Activated CD4-positive, CD25-positive, alpha-beta regulatory T cell treated with anti-CD3 and anti-CD28 coated beads, Interleukin-2, amount 50 U/mL, for 24 hours (primary cell): ENCODE measurements around the gene AKAP8L.

ENCODE experiments used
- ATAC-seq, 2 donors: fragments of 150-1000 bp; cut with Tn5 transposase; one replicate each; pipeline ENCODE4 v1.10.0; 2021; ENCODE audit warnings: mild to moderate bottlenecking in 1 of 2, moderate library complexity in 1 of 2

AKAP8L gene

GRCh38 chr19:15432629-15433518 lies 14.1 kb upstream of the AKAP8L start:
- peak; percentile 84 to 88 for ATAC-seq

- ATAC-seq = peak; percentile 8 to 15
Observed at GRCh38 chr19:15432018-15432494, 13.3 kb upstream of the AKAP8L start.

GRCh38 chr19:15431396-15432017 lies 12.7 kb upstream of the AKAP8L start:
- ATAC-seq = no peak

GRCh38 chr19:15430526-15431120 lies 11.8 kb upstream of the AKAP8L start:
- ATAC-seq = no peak

- no peak for ATAC-seq
Observed at GRCh38 chr19:15429825-15430467, 11.2 kb upstream of the AKAP8L start.

- no peak for ATAC-seq
Observed at GRCh38 chr19:15428956-15429824, 10.4 kb upstream of the AKAP8L start.

- ATAC-seq = no peak
Observed at GRCh38 chr19:15427991-15428471, 9.2 kb upstream of the AKAP8L start.

- ATAC-seq = no peak
Observed at GRCh38 chr19:15427350-15427700, 8.5 kb upstream of the AKAP8L start.

- ATAC-seq = no peak
Observed at GRCh38 chr19:15426485-15427349, 7.9 kb upstream of the AKAP8L start.

GRCh38 chr19:15425321-15425950 lies 6.6 kb upstream of the AKAP8L start:
- ATAC-seq = no peak

- no peak for ATAC-seq
Observed at GRCh38 chr19:15424692-15425272, 6.0 kb upstream of the AKAP8L start.

- ATAC-seq = no peak
Observed at GRCh38 chr19:15424121-15424520, 5.3 kb upstream of the AKAP8L start.

- no peak for ATAC-seq
Observed at GRCh38 chr19:15423130-15423529, 4.3 kb upstream of the AKAP8L start.

- ATAC-seq = no peak
Observed at GRCh38 chr19:15422296-15423075, 3.7 kb upstream of the AKAP8L start.

GRCh38 chr19:15421721-15422260 lies 3.0 kb upstream of the AKAP8L start:
- no peak for ATAC-seq

- no peak for ATAC-seq
Observed at GRCh38 chr19:15421136-15421695, 2.4 kb upstream of the AKAP8L start.

- ATAC-seq = no peak
Observed at GRCh38 chr19:15419413-15420025, 731 bp upstream of the AKAP8L start.

- no peak for ATAC-seq
Observed at GRCh38 chr19:15418231-15418578, 583 bp downstream of the AKAP8L start.
